Transverse colon (tissue), 4 donors: ENCODE measurements around the gene PDE9A.

ENCODE experiments used
- CTCF ChIP-seq, 5 experiments: fragments of 200-600 bp in 3 of 5; fragments of 450-650 bp in 2 of 5; sonication (generic) in 3 of 5; IDR thresholded peaks; 1 replicate in 2 of 5; 2 replicates in 3 of 5; pipeline ENCODE4 v1.5.1; 2016 to 2017; ENCODE audit warnings: antibody characterized with exemption in 5 of 5, inconsistent platforms in 3 of 5, mild to moderate bottlenecking in 2 of 5, moderate library complexity in 1 of 5
- EP300 ChIP-seq: sonication (generic); formaldehyde crosslinking; IDR thresholded peaks from one replicate; pipeline ENCODE4 v1.6.1; 2017; ENCODE audit warnings: antibody characterized with exemption, low read depth
- POLR2AphosphoS5 ChIP-seq, 3 donors: sonication (generic); formaldehyde crosslinking; IDR thresholded peaks; one replicate each; pipeline ENCODE4 v1.6.1; 2016; ENCODE audit warnings: antibody characterized with exemption in 3 of 3

- TF ChIP-seq CTCF (IDR thresholded peaks at IDR 0.05), result no peak
- no peak for TF ChIP-seq POLR2AphosphoS5 (IDR thresholded peaks at IDR 0.05)
- TF ChIP-seq EP300, result no peak
Measured at GRCh38 chr21:42635848-42636519, 17.4 kb upstream of the PDE9A start.
